Measurements from ENCODE around the gene SASH1.
"Not testable (repeated sequence)": the region's sequence is repeated elsewhere in the genome, so short reads cannot be mapped to it uniquely, and the experiment has no call there.

Gene SASH1

DNA sequence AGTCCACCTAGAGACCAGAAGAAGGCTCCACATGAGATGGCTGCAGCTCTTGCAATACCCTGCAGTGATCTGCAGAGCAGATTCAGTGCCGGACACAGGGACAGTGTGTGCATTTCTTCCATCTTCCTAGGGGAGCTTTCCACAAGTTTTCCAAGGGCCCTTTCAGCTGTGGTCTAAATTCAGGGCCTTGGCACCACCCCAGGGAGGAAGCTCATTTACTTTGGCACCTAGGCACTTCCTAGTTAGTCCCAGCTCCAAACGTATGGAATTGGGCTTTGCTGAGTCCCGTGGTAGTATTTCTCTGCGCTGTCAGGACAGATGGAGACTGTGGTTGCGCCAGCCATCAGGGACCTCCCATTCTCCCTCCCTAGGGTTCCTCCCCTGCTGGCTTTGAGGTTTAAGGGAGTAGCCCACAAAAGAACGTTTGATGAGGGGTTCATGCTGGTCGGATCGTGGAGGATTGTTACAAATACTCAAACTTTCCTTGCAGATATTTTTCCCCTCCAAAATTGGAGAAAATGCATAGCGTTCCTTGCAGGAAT lies 221.9 kb downstream of the SASH1 start:
- DNase-seq, result no peak

DNA sequence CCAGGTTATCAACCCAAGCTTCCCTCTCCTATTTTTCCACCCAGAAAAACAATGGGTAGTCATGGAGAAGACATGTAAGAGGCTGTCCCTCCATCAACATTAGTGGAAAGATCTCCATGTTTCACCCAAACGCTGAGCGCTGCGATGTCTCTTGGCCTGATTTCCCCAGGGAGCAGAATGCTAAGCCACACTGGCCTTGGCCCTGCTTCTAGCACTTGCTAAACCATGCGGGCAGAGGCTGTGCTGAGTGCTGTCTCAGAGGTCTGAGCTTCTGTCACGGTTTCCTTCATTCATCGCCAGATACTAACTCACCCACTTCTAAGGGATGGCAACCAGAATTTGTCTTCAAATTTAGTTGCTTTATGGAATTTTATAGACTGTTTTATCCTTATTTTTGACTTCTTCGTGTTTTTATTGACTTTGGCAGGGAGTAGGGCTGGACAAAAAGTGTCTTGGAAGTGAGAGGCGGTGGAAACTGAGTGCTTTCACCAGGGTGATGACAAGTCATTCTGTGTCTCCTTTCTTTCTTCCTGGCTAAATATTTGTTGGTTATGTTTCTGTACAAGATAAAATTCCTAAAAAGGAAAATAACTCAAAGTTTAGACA lies 222.8 kb downstream of the SASH1 start:
- DNase-seq, result no peak

DNA sequence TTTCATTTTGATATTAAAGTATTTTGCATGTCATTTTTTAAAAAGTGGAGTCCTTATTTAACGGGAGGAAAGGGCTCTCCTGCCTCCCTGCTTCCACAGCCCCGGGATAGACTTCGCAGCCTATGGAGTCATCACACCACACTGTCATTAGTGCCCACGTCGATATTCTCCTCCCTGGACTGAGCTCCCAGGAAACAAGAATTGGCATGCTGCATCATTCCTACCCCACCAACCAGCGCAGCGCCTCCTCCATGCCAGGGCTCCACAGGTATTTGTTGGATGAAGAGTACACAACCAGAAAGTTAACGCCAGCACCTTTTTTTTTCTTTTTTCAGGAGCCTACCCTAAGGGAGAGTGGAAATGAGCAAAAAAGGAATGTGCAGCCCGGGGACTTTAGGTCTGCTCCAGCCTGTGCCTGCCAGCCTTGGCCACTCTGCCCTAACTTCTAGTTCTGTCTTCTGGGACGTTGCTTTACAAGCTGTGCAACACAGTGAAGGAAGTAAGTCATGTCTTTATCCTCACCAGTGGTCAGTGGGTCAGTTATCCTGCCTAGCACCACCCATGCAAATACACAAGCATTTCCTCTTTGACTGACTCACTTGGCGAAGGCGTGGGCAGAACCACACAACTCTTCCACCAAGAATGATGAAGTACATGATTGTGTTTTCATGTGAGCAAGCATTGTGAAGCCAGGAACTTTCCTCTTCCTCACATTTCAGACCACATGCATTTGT lies 223.5 kb downstream of the SASH1 start:
- no peak for DNase-seq

DNA sequence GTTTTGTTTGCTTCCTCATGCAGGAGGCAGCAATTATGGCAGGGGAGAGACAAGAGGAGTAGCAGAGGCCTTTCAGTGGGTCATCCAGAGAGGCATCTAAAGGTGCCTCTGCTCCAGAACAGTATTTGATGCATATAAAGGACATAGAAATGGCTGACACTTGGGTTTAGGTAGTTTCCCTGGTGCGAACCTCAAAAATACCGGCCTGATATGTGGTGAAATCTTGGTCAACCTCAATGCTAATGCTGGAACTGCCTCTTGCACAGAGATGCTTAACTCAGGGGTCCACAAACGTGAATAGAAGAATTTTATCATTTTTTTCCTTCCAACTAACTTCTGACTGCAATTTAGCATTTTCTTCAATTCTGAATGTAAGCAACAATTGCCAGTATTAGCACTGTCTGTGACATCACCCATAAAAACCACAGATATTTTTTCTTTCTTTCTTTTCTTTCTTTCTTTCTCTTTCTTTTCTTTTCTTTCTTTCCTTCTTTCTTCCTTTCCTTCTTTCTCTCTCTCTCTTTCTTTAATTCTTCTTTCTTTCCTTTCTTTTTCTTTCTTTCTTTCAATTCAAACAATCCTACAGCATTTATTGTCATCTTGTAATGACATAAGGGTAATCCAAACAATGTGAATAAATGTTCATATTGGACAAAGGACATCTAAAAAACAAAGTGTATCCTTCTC lies 224.2 kb downstream of the SASH1 start:
- DNase-seq, result no peak

DNA sequence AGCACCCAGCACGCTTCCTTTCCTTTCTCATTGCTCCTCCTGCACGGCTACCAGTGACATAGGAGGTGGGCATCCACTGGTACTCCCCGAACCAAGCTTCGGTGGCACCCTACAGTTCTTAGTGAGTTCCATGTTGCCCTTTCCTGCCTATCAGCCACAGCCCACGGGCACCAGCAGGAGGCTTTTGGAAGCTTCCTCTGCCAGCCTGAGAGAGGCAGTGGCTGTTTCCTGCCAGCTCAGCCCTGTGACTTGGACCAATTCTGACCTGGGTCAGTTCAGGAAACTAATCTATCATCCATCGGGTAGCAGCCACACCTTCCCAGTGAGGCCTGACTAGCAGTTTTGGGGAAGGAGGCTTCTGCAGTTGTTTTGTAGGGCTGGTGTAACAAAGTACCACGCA lies 227.8 kb downstream of the SASH1 start:
- no peak for DNase-seq

DNA sequence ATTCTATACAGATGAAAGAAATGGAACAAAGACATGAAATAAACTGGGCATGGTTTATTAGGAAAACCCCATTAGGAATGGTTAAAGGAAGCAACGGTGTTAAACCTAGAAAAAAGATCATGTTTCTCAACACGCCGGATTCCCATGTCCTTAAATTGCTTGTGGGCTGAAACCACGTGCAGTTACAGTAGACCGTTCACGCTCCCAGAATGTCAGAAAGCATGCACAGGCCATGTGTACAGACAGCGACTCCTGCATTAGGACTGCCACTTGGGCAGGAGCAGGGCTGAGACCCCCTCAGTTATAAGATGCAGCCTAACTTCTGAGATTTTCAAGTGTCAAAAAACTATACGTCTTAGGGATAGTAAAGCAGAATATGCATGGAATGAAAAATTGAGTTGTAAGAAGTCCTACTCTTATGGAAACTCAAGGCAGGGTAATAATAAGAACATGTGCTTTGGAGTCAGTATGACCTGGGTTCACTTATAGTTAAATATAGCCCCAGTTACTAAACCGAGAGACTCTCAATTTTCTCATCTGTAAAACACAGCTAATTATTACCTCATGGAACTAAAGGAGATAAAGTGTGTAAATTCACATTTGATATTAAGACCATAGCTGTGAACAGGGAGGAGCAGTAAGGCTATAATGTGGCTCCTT lies 230.2 kb downstream of the SASH1 start:
- DNase-seq, result no peak

DNA sequence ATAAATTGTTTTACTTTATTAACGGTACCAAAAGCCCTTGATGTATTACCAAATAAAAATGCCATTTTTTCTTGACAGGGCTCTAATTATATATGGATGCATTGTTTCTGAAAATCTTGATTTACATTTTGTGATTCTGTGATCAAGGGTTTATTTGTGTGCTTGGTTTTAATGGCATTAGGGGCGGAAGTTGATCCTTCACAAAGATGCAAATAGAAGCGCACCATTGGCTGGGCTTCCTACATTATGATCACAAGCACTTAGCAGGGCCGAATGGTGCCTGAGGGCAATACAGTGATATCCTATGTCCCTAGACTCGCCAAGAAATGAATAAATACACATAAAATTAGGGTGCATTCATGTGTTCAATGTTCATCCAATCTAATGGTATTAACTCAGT lies 231.3 kb downstream of the SASH1 start:
- no peak for DNase-seq

DNA sequence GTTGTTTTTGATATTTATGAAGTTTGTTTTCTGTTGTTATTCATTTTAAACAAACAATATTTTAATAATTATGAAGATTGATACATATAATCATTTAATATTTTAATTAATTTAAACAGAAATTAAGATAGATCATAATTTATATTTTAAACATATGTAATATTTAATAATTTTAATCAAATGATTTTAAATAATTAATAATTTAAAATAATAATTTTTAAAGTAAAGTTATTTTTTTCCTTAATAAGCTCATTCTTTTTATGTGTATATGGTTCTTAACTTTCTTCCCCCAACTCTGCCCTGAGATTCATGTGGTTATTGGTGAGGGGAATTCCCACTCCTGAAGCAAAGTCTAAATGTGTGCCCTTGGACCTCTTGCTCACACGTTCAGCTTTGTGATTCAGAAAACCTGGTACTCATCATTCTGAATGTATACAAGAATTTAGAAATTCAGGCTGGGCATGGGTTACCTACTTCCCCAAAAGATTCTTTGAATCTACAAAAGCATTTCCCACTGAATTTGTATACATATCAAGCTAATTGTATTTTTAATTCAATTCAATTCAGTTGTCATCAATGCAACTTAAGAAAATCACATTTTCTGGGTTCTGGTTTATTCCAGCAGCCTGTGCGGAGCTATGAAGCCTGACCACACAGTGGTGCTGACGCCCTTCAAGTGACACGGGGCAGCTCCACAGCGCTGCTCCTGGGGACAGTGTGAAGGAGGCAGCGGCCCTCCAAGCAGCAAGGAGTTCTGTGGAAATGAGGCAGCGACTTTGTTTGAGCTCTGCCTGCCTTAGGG lies 235.2 kb downstream of the SASH1 start:
- DNase-seq, result peak; percentile 8 to 15

DNA sequence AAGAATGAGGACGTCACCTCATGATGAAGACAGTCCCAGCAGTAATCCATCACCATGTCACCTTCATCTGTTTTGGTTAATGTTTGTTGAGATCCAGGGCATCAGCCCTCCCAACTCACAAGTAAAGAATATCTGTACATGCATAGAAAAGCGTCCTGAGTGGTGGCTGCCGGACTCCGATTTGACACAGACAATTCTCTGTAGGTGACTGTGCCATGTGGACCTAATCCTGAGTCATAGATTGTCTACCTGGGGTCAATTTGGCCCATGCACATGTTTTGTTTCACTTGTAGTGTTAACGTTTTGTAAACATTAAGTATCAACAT lies 235.8 kb downstream of the SASH1 start:
- DNase-seq, result no peak

DNA sequence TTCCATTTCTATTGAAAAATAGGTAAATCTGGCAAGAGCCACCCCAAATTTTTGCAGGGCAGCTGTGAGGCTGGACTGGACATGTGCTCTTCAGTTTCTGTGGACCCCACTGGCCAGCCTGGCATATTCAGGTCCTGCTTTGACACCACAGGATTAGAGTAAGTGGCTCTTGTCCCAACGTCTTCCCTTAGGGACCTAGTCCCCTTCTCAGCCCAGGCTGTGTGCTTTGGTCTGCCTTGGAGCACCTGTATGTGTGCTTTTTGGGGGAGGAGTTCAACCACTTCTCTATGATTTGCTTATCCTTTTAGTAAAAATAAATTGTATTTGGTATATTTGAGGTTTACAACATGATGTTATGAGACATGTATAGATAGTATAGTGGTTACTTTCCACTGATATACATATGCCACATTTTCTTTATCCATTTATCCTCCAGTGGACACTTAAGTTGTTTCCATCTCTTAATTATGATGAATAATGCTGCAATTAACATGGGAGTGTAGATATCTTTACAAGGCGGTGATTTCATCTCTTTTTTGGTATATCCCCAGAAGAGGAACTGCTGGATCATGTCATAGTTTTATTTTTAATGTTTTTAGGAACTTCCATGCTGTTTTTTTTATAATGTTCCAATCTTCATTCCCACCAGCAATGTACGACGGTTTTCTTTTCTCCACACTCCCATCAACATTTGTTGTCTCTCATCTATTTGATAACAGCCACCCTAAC lies 236.4 kb downstream of the SASH1 start:
- DNase-seq, result no peak

DNA sequence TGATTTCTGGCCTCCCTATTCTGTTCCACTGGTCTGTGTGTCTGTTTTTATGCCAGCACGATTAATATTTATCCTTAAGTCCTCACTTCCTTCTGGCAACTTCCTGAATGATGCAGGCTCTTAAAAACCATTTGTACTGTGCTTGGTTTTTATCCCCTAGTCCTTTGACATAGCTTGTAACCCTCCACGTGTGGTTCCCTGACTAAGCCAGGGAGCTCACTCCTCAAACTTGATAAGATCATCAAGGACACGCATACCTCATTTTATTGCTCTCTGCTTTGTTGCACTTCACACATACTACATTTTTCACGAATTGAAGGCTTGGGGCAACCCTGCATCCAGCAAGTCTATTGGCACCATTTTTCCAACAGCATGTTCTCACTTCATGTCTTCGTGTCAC lies 237.8 kb downstream of the SASH1 start:
- no peak for DNase-seq

DNA sequence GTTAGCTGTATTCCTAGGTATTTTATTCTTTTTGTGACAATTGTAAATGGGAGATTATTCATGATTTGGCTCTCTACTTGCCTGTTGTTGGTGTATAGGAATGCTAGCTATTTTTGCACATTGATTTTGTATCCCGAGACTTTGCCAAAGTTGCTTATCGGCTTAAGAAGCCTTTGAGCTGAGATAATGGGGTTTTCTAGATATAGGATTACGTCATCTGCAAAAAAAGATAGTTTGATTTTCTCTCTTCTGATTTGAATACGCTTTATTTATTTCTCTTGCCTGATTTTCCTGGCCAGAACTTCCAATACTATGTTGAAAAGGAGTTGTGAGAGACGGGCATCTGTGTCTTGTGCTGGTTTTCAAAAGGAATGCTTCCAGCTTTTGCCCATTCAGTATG lies 241.0 kb downstream of the SASH1 start:
- DNase-seq, result no peak

DNA sequence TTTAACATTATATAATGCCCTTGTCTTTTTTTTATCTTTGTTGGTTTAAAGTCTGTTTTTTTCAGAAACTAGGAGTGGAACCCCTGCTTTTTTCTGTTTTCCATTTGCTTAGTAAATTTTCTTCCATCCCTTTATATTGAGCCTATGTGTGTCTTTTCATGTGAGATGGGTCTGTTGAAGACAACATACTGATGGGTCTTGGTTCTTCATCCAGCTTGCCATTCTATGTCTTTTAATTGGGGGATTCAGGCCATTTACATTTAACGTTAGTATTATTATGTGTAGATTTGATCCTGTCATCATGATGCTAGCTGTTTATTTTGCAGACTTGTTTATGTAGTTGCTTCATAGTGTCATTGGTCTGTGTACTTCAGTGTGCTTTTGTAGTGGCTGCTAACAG lies 243.0 kb downstream of the SASH1 start:
- not testable (repeated sequence) for DNase-seq

DNA sequence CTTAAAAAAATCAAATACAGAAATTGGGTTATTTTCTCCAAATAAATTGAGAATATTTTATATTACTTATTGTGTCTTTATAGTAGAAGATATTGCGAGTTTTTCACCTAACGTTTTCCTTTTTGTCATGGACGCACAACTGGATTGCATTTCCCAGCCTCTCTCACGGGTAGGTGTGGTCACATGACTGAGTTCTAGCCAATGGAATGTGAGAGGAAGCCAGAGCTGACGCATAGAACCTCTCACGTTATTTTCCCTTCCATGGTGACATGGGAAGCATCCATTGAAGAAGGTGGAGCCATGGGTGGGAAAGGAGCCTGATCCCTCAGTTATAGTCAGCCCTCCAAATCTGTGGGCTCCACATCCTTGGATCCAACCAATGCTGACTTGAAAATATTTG lies 248.2 kb downstream of the SASH1 start:
- DNase-seq, result no peak

DNA sequence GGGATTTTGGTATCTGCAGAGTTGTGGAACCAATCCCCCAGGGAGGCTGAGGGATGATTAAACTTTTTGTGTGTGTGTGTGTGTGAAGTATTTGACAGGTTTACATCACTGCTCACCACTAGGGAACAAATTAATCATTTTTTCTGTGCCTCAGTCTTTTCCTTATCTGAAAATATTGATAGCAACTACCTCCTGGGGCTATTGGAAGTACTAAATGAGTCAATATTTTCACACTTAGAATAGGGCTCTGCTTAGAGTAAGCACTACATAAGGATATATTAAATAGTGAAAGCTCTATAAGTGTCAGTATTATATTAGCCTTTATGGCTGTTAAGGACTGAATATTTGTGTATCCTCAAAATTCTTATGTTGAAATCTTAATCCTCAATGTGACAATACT lies 249.0 kb downstream of the SASH1 start:
- DNase-seq, result no peak

DNA sequence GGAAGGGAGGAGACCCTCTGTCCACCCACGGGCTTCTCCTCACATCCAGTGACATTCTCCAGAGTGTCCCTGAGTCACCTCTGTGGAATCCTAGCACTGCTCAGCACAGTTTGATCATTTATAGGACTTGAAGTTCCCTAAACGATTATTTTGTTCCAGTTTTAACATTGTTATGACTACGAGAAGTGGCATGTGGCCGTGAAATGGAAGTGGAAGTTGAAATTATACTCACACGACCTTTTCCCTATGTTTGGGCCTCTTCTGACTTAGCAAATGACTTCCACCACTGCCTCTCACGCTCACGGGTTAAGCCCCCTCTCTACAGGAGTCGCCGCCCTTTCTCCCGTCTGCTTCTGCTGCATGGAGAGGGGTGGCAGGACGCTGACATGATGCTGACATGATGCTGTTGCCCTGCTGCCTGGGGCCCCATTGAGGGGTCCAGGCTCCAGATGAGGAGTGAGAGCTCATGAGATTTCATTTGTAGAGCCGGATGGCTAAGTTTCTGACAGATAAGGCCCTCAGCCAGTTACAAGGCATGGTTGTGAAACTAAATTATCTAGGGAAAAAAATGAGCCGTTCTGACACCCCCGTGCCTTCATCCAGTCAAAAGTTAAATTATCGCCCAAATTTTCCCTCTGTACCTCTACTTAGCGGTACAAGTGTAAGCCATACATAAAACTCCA lies 250.6 kb downstream of the SASH1 start:
- no peak for DNase-seq

DNA sequence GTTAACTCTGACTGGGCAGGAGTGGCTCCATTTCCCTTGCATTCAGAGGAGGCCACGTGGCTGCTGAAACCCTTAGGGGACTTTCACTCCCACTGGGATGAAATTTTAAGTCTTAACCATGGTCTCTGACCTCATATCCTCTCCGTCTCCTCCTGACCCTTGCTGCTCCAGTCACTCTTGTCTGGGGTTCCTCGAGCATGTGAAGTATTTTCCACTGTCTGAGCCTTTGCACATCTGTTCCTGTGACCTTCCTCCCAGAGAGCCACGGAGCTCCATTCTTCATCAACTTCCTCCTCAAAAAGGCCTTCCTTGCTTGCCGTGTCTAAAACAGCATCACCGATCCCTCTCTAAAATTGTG lies 251.2 kb downstream of the SASH1 start:
- no peak for DNase-seq

DNA sequence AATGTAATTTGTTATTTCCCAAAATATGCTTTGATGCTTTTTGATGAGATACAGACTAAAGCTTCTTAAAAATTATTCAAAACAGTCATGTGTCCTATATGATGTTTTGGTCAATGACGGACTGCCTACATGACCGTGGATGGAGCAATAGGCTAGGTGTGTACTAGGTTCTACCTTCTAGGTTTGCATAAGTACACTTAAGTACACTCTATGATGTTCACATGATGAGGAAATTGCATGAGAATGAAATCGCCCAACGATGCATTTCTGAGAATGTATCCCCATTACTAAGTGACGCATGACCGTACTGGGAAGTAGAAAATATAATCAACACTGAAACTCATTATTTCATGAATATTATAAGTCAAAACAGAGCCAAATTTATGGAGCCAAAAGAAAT lies 252.9 kb downstream of the SASH1 start:
- no peak for DNase-seq

DNA sequence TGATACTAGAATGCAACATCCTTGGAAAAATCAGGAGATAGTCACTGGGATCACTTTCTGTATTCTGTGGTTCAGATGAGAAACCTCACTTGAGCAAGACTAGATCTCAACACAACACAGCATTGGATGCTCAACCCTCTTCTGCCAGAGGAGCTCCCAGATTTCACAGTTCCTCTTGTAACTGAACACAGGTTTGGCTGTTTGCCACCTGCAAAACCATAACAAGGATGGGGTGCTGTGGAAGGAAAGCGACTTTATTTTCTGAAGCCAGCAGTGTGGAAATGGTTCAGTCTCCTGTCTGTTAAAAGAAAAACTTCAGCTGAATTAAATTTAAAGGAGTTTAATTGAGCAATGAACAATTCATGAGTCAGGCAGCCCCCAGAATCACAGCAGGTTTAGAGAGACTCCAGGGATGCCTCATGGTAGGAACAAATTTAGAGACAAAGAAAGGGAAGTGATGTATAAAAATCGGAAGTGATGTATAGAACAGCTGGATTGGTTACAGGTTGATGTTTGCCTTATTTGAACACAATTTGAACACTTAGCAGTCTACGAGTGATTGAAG lies 254.3 kb downstream of the SASH1 start:
- DNase-seq, result no peak

DNA sequence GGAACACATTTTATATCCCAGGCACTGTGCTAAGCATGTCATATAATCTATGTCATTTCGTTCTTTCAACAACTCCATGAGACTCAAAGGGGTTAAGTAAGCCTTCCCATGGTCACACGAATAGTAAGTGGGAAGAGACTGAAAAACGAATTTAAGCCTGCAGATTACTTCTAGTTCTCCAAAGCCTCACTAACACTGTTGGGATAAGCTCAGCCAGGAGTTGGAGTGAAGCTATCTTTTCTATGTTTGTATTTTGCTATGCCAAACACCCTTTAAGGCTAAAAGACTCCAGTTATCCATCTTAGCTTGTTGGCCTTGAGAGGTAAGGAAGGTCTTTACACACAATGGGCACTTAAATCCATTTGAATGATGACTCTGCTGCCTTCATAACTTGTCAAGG lies 256.1 kb downstream of the SASH1 start:
- no peak for DNase-seq

DNA sequence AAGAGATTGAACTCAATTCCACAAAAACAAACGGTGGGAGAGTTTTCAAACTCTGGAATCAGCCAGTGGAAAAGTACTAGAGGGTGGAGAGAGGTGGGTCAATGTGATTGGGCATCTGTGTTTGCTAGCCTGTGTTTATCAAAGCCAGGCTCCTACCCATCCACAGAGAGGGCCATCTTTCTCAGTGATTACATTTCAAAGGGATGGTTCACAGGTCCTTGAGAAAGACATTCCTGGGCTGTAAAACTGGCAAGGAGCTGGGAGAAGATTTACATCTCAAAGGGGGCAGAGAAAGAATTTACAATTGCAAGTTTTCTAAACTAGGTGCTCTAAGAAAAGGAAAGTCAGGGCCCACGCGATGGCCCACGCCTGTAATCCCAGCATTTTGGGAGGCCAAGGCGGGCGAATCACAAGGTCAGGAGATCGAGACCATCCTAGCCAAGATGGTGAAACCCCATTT lies 257.4 kb downstream of the SASH1 start:
- DNase-seq, result no peak
